ENCODE measurements around the gene DNAJB8. TPM values are rescaled to one million over a fixed set of nuclear protein-coding genes. Genes with fewer than 3 reads are reported as not detected.
A peak's percentile ranks its signal among the peaks of the same experiment; 100 is the strongest.

The DNAJB8 gene
- total RNA-seq, 1 experiment from 2014 or later: not detected

GRCh38 chr3:128425846-128426127 is 40.9 kb downstream of the DNAJB8 start:
- intact Hi-C loops (cut with micrococcal nuclease; ENCODE audit: unreplicated experiment): loop anchor here (2.0 to 5.0 kb wide), 3 partner anchors 67 to 159 kb away; partner anchors contain the start of gene GATA2
- TF ChIP-seq CTCF (conservative IDR thresholded peaks at IDR 0.05; ENCODE audit: low read depth, low read length) (no peak), EZH2 (IDR thresholded peaks at IDR 0.05; ENCODE audit: borderline replicate concordance, low read depth, low read length, poor library complexity, severe bottlenecking) (no peak)
- H3K27me3 ChIP-seq (replicated peaks; ENCODE audit: insufficient read depth, low read depth, low read length, poor library complexity): no peaks in the 10 kb centered on the region
- H3K4me3 ChIP-seq (ENCODE audit: low read depth, low read length, poor library complexity, severe bottlenecking): no peak overlapping the region
- DNase-seq (ENCODE audit: low spot score): no peak
- no TSS peak for BruUV-seq (replicated peaks)
- no peaks in the 10 kb centered on the region for H3K9me3 ChIP-seq (ENCODE audit: low read depth, low read length, poor library complexity, severe bottlenecking)
- ChIA-PET POLR2A (ENCODE audit: low non-redundant PET) (no interaction called here), CTCF (interaction anchor here (0.6 to 1.8 kb wide), 2 partner anchors 67 to 72 kb away, joined by 3 to 9 read pairs; partner anchors contain the start of gene GATA2)
- no peaks in the 10 kb centered on the region for H3K36me3 ChIP-seq (ENCODE audit: insufficient read depth, low read length, poor library complexity, severe bottlenecking)
- peaks cover 2% of the 10 kb centered on the region for H3K4me1 ChIP-seq (ENCODE audit: insufficient read depth, low read length, poor library complexity, severe bottlenecking)
- H3K27ac ChIP-seq (ENCODE audit: low read depth, low read length, poor library complexity, severe bottlenecking): no peak overlapping the region

GRCh38 chr3:128425142-128425845 is 41.4 kb downstream of the DNAJB8 start:
- no peak for DNase-seq (ENCODE audit: low spot score)
- no peak overlapping the region for H3K4me3 ChIP-seq (ENCODE audit: low read depth, low read length, poor library complexity, severe bottlenecking)
- H3K9me3 ChIP-seq (ENCODE audit: low read depth, low read length, poor library complexity, severe bottlenecking): no peaks in the 10 kb centered on the region
- no peak overlapping the region for H3K27ac ChIP-seq (ENCODE audit: low read depth, low read length, poor library complexity, severe bottlenecking)
- POLR2A ChIA-PET (ENCODE audit: low non-redundant PET): interaction anchor here (0.5 kb wide), 1 partner anchor 607 kb away, joined by 4 read pairs; no protein-coding TSS in a partner anchor
- CTCF ChIA-PET: interaction anchor here (0.6 to 1.8 kb wide), 3 partner anchors 68 to 104 kb away, joined by 3 to 9 read pairs (median 3); partner anchors contain the start of gene GATA2
- H3K27me3 ChIP-seq (replicated peaks; ENCODE audit: insufficient read depth, low read depth, low read length, poor library complexity): no peaks in the 10 kb centered on the region
- H3K36me3 ChIP-seq (ENCODE audit: insufficient read depth, low read length, poor library complexity, severe bottlenecking): no peaks in the 10 kb centered on the region
- no peak for TF ChIP-seq CTCF (conservative IDR thresholded peaks at IDR 0.05; ENCODE audit: low read depth, low read length)
- TF ChIP-seq EZH2 (IDR thresholded peaks at IDR 0.05; ENCODE audit: borderline replicate concordance, low read depth, low read length, poor library complexity, severe bottlenecking): no peak
- no TSS peak for BruUV-seq (replicated peaks)
- intact Hi-C loops (cut with micrococcal nuclease; ENCODE audit: unreplicated experiment): loop anchor here (5.0 kb wide), 1 partner anchor 67 kb away; the partner anchor contains the start of gene GATA2
- peaks cover 2% of the 10 kb centered on the region for H3K4me1 ChIP-seq (ENCODE audit: insufficient read depth, low read length, poor library complexity, severe bottlenecking)

DNA sequence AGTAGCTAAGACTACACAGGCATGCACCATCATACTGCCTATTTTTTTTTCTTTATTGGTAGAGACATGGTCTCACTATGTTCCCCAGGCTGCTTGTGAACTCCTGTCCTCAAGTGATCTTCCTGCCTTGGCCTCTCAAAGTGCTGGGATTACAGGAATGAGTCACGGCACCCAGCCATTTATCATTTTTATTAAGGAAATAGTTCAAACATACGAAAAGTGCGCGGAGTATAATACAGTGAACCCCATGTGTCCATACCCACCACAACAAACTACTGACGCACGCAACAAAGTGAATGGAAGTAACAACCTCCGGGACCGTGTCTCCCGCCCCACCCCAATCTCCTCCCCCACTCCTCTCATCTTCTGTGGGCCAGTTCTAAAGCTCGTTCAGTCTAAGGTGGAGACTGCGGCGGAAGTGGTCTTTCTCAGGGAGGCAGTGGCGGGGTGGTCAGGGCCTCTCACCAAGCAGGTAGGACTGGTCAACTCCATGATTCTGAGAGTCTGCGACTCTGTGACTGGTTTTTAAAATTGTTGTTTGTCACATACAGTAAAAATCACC is 42.1 kb downstream of the DNAJB8 start:
- TF ChIP-seq CTCF (conservative IDR thresholded peaks at IDR 0.05; ENCODE audit: low read depth, low read length) (no peak), EZH2 (IDR thresholded peaks at IDR 0.05; ENCODE audit: borderline replicate concordance, low read depth, low read length, poor library complexity, severe bottlenecking) (no peak)
- no peaks in the 10 kb centered on the region for H3K27me3 ChIP-seq (replicated peaks; ENCODE audit: insufficient read depth, low read depth, low read length, poor library complexity)
- no peak overlapping the region for H3K4me3 ChIP-seq (ENCODE audit: low read depth, low read length, poor library complexity, severe bottlenecking)
- no peaks in the 10 kb centered on the region for H3K36me3 ChIP-seq (ENCODE audit: insufficient read depth, low read length, poor library complexity, severe bottlenecking)
- DNase-seq (ENCODE audit: low spot score): peak; percentile 78
- no peak overlapping the region for H3K27ac ChIP-seq (ENCODE audit: low read depth, low read length, poor library complexity, severe bottlenecking)
- POLR2A ChIA-PET (ENCODE audit: low non-redundant PET): interaction anchor here (0.5 kb wide), 1 partner anchor 608 kb away, joined by 4 read pairs; no protein-coding TSS in a partner anchor
- CTCF ChIA-PET: interaction anchor here (0.6 kb wide), 1 partner anchor 103 kb away, joined by 3 read pairs; no protein-coding TSS in a partner anchor
- peaks cover 2% of the 10 kb centered on the region for H3K4me1 ChIP-seq (ENCODE audit: insufficient read depth, low read length, poor library complexity, severe bottlenecking)
- no peaks in the 10 kb centered on the region for H3K9me3 ChIP-seq (ENCODE audit: low read depth, low read length, poor library complexity, severe bottlenecking)
- intact Hi-C loops (cut with micrococcal nuclease; ENCODE audit: unreplicated experiment): loop anchor here (5.0 kb wide), 1 partner anchor 68 kb away; the partner anchor contains the start of gene GATA2
- no TSS peak for BruUV-seq (replicated peaks)

Data from A673 (cell line).